ENCODE data around the gene KIAA1614.
"Not testable (repeated sequence)": the region's sequence is repeated elsewhere in the genome, so short reads cannot be mapped to it uniquely, and the experiment has no call there.

The KIAA1614 gene

DNA sequence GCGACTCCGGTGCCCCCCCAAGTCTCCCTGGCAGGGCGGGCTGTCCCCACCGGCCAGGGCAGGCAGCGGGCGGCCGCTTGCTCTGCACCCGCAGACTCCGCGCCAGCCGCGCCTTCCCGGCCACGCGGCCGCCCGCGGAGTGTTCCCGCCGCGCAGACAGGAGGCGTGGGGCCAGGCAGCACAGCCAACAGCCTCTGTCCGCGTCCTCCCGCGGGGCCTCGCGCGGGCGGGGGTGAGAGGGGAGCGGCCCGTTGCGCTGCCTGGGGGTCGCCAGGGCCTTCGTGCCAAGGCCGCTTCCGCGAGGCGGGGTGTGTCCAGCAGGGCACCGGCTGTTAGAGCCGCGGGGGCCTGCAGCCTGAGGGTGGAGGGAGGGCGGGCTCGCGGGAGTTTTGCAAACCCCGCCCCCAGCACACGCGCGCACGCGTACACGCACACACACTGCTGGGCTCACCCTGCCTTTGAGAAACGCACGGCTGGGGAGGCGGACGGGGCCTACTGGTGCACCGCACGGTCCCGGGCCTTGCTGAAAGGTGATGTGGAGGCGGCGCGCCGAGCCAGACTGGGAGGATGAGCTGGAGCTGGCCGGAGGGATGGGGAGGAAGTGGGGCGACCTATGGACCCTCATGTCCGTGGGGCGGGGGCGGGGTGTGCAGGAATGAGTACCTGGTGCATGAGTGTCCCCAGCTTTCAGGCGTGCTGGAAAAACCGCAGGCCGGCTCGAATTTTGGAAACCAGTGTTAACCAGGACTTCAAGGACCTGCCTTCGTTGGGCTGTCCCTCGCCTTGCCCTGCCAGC is 41.5 kb downstream of the KIAA1614 start:
- Histone ChIP-seq H3K4me3 (ENCODE audit: low read length in 2 of 2) (peak overlapping the region in 1 of 2 donors; percentile 49), H2AFZ (ENCODE audit: low read length) (no peak overlapping the region), H3K23ac (ENCODE audit: low read depth, low read length, poor library complexity) (peak overlapping the region; percentile 34), H2BK15ac (ENCODE audit: low read length) (no peak overlapping the region), H3K14ac (ENCODE audit: low read length) (peak overlapping the region; percentile 67), H3K18ac (ENCODE audit: low read length) (peak overlapping the region; percentile 70), H4K8ac (ENCODE audit: low read depth, low read length) (no peak overlapping the region), H3K9ac (ENCODE audit: low read depth, low read length, poor library complexity) (peak overlapping the region; percentile 27), H3K4me2 (ENCODE audit: insufficient read depth, low read length, poor library complexity, severe bottlenecking) (peak overlapping the region; percentile 19), H4K91ac (ENCODE audit: low read depth, low read length, poor library complexity) (no peak overlapping the region), H3K9me3 (replicated peaks in 1 of 2; ENCODE audit: control insufficient read depth in 2 of 2, insufficient read depth in 1 of 2, low read depth in 1 of 2, low read length in 2 of 2) (no peaks in the 10 kb centered on the region), H3K4me1 (ENCODE audit: control insufficient read depth in 2 of 2, insufficient read depth in 1 of 2, low read depth in 1 of 2, low read length in 2 of 2) (peaks cover 0 to 6% of the 10 kb centered on the region in 2 donors), H3K36me3 (replicated peaks in 1 of 2; ENCODE audit: control insufficient read depth in 2 of 2, insufficient read depth in 2 of 2, low read length in 2 of 2) (peaks cover 8 to 36% of the 10 kb centered on the region in 2 donors), H2BK120ac (ENCODE audit: low read depth, low read length) (no peak overlapping the region), H3K27ac (replicated peaks; ENCODE audit: low read length) (no peak overlapping the region), H3K27me3 (ENCODE audit: control insufficient read depth in 3 of 3, insufficient read depth in 3 of 3, low read depth in 1 of 3, low read length in 3 of 3) (no peaks in the 10 kb centered on the region), H3K4ac (ENCODE audit: low read length) (no peak overlapping the region), H2BK12ac (ENCODE audit: low read length) (no peak overlapping the region), H2BK5ac (ENCODE audit: low read length) (no peak overlapping the region), H3K79me1 (ENCODE audit: low read depth, low read length) (no peaks in the 10 kb centered on the region), H2AK5ac (ENCODE audit: low read depth, low read length) (no peak overlapping the region)
- DNase-seq (ENCODE audit: low spot score): no peak
- WGBS, 2 donors (ENCODE audit: extremely low coverage in 2 of 2, insufficient read length in 2 of 2, insufficient replicate concordance in 1 of 2): no CpG with 5 or more reads among the region's 74 CpGs

DNA sequence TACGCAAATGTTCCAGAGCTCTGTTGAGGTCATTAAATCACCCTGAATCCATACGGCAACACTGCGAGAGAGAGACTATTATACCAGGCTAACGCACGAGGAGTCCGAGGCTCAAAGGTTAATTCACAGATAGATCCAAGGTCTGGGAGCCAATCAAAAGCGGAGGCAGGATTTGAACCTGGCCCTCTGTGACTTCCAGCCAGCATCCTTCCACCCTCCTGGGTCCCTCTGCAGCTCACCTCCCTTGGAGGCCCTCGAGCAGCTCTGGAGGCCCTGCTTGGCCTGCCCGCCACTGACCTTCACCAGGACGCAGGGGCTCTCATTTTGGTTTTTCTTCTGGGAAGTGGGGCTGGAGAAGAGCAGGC is 42.1 kb downstream of the KIAA1614 start:
- Histone ChIP-seq H2BK120ac (ENCODE audit: low read depth, low read length) (no peak overlapping the region), H3K4me3 (ENCODE audit: low read length in 2 of 2) (no peak overlapping the region)
- no CpG with 5 or more reads among the region's 10 CpGs for WGBS, 2 donors (ENCODE audit: extremely low coverage in 2 of 2, insufficient read length in 2 of 2, insufficient replicate concordance in 1 of 2)

DNA sequence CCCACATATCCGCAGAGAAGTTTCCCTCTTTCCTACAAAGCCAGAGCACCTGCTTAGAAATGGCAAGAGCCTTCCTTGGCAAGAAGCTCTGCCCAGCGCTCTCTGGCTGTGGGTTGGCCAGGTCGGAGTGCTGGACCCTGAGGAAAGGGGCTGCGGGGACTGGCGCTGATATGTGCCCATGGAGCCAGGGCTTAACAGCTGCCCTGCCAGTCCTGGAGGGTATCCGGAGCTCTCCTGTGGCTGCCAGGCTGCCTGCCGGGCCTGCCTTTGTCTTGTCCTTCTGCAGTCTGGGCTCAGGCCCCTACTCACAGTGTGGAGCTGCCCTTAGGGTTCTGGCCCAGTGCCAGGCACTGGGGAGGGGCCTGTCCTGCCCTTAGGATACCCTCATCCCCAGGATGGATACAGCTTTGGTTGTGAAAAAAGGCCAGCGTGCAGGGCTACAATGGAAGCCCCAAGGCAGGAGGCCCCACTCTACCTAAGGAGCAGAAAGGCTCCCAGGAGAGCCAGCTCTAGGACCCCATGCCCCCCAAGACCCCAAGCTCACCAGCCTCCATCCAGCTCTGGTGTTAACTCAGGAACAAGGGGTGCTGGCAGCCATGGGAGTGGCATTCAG is 43.4 kb downstream of the KIAA1614 start:
- no peak overlapping the region for H3K4me2 ChIP-seq (ENCODE audit: insufficient read depth, low read length, poor library complexity, severe bottlenecking)
- no peak overlapping the region for H4K8ac ChIP-seq (ENCODE audit: low read depth, low read length)
- no peak overlapping the region for H3K23ac ChIP-seq (ENCODE audit: low read depth, low read length, poor library complexity)
- H2BK15ac ChIP-seq (ENCODE audit: low read length): no peak overlapping the region
- no peak overlapping the region for H2AFZ ChIP-seq (ENCODE audit: low read length)
- H2BK5ac ChIP-seq (ENCODE audit: low read length): no peak overlapping the region
- no peak overlapping the region for H4K91ac ChIP-seq (ENCODE audit: low read depth, low read length, poor library complexity)
- no peaks in the 10 kb centered on the region for H3K79me1 ChIP-seq (ENCODE audit: low read depth, low read length)
- H3K4me1 ChIP-seq (ENCODE audit: control insufficient read depth in 2 of 2, insufficient read depth in 1 of 2, low read depth in 1 of 2, low read length in 2 of 2): peaks cover 0 to 6% of the 10 kb centered on the region in 2 donors
- H3K14ac ChIP-seq (ENCODE audit: low read length): peak overlapping the region; percentile 60
- peaks cover 0 to 13% of the 10 kb centered on the region in 2 donors for H3K9me3 ChIP-seq (replicated peaks in 1 of 2; ENCODE audit: control insufficient read depth in 2 of 2, insufficient read depth in 1 of 2, low read depth in 1 of 2, low read length in 2 of 2)
- H3K27me3 ChIP-seq (ENCODE audit: control insufficient read depth in 3 of 3, insufficient read depth in 3 of 3, low read depth in 1 of 3, low read length in 3 of 3): no peaks in the 10 kb centered on the region
- no peak overlapping the region for H2BK12ac ChIP-seq (ENCODE audit: low read length)
- H3K9ac ChIP-seq (ENCODE audit: low read depth, low read length, poor library complexity): peak overlapping the region; percentile 34
- H3K4me3 ChIP-seq (ENCODE audit: low read length in 2 of 2): no peak overlapping the region
- no peak overlapping the region for H3K27ac ChIP-seq (replicated peaks; ENCODE audit: low read length)
- WGBS, 2 donors (ENCODE audit: extremely low coverage in 2 of 2, insufficient read length in 2 of 2, insufficient replicate concordance in 1 of 2): no CpG with 5 or more reads among the region's 8 CpGs
- peaks cover 2 to 39% of the 10 kb centered on the region in 2 donors for H3K36me3 ChIP-seq (replicated peaks in 1 of 2; ENCODE audit: control insufficient read depth in 2 of 2, insufficient read depth in 2 of 2, low read length in 2 of 2)
- H3K4ac ChIP-seq (ENCODE audit: low read length): no peak overlapping the region
- no peak overlapping the region for H2BK120ac ChIP-seq (ENCODE audit: low read depth, low read length)
- H3K18ac ChIP-seq (ENCODE audit: low read length): no peak overlapping the region
- no peak overlapping the region for H2AK5ac ChIP-seq (ENCODE audit: low read depth, low read length)
- DNase-seq (ENCODE audit: low spot score): no peak

More for the DNA sequence above, 42.1 kb downstream of the KIAA1614 start:
- Histone ChIP-seq H2AK5ac (ENCODE audit: low read depth, low read length) (no peak overlapping the region), H3K9me3 (replicated peaks in 1 of 2; ENCODE audit: control insufficient read depth in 2 of 2, insufficient read depth in 1 of 2, low read depth in 1 of 2, low read length in 2 of 2) (peaks cover 0 to 1% of the 10 kb centered on the region in 2 donors), H2BK12ac (ENCODE audit: low read length) (no peak overlapping the region), H2BK15ac (ENCODE audit: low read length) (no peak overlapping the region), H2AFZ (ENCODE audit: low read length) (no peak overlapping the region), H3K4me2 (ENCODE audit: insufficient read depth, low read length, poor library complexity, severe bottlenecking) (no peak overlapping the region), H3K9ac (ENCODE audit: low read depth, low read length, poor library complexity) (no peak overlapping the region), H2BK5ac (ENCODE audit: low read length) (no peak overlapping the region), H3K18ac (ENCODE audit: low read length) (no peak overlapping the region), H4K8ac (ENCODE audit: low read depth, low read length) (no peak overlapping the region), H3K4me1 (ENCODE audit: control insufficient read depth in 2 of 2, insufficient read depth in 1 of 2, low read depth in 1 of 2, low read length in 2 of 2) (peaks cover 0 to 6% of the 10 kb centered on the region in 2 donors), H3K14ac (ENCODE audit: low read length) (no peak overlapping the region), H3K27ac (replicated peaks; ENCODE audit: low read length) (no peak overlapping the region), H3K23ac (ENCODE audit: low read depth, low read length, poor library complexity) (no peak overlapping the region), H3K79me1 (ENCODE audit: low read depth, low read length) (no peaks in the 10 kb centered on the region), H3K4ac (ENCODE audit: low read length) (no peak overlapping the region), H3K27me3 (ENCODE audit: control insufficient read depth in 3 of 3, insufficient read depth in 3 of 3, low read depth in 1 of 3, low read length in 3 of 3) (no peaks in the 10 kb centered on the region), H3K36me3 (replicated peaks in 1 of 2; ENCODE audit: control insufficient read depth in 2 of 2, insufficient read depth in 2 of 2, low read length in 2 of 2) (peaks cover 8 to 38% of the 10 kb centered on the region in 2 donors), H4K91ac (ENCODE audit: low read depth, low read length, poor library complexity) (no peak overlapping the region)
- DNase-seq (ENCODE audit: low spot score): no peak

GRCh38 chr1:180959620-180960019 is 46.9 kb downstream of the KIAA1614 start:
- H3K36me3 ChIP-seq (replicated peaks in 1 of 2; ENCODE audit: control insufficient read depth in 2 of 2, insufficient read depth in 2 of 2, low read length in 2 of 2): peaks cover 4 to 59% of the 10 kb centered on the region in 2 donors
- not testable (repeated sequence) for H2BK120ac ChIP-seq (ENCODE audit: low read depth, low read length); H2AK5ac ChIP-seq (ENCODE audit: low read depth, low read length); DNase-seq (ENCODE audit: low spot score); H3K4me2 ChIP-seq (ENCODE audit: insufficient read depth, low read length, poor library complexity, severe bottlenecking); H3K79me1 ChIP-seq (ENCODE audit: low read depth, low read length); H3K4me1 ChIP-seq (ENCODE audit: control insufficient read depth in 2 of 2, insufficient read depth in 1 of 2, low read depth in 1 of 2, low read length in 2 of 2); H3K27ac ChIP-seq (replicated peaks; ENCODE audit: low read length); H3K4me3 ChIP-seq (ENCODE audit: low read length in 2 of 2); H3K27me3 ChIP-seq (ENCODE audit: control insufficient read depth in 3 of 3, insufficient read depth in 3 of 3, low read depth in 1 of 3, low read length in 3 of 3); H2BK5ac ChIP-seq (ENCODE audit: low read length); H2AFZ ChIP-seq (ENCODE audit: low read length); H3K4ac ChIP-seq (ENCODE audit: low read length); H4K91ac ChIP-seq (ENCODE audit: low read depth, low read length, poor library complexity); H3K14ac ChIP-seq (ENCODE audit: low read length); H2BK12ac ChIP-seq (ENCODE audit: low read length); H3K18ac ChIP-seq (ENCODE audit: low read length); H4K8ac ChIP-seq (ENCODE audit: low read depth, low read length); H3K9ac ChIP-seq (ENCODE audit: low read depth, low read length, poor library complexity); H3K23ac ChIP-seq (ENCODE audit: low read depth, low read length, poor library complexity); H2BK15ac ChIP-seq (ENCODE audit: low read length)
- WGBS, 2 donors (ENCODE audit: extremely low coverage in 2 of 2, insufficient read length in 2 of 2, insufficient replicate concordance in 1 of 2): no CpG with 5 or more reads among the region's 5 CpGs
- peaks cover 0 to 14% of the 10 kb centered on the region in 2 donors for H3K9me3 ChIP-seq (replicated peaks in 1 of 2; ENCODE audit: control insufficient read depth in 2 of 2, insufficient read depth in 1 of 2, low read depth in 1 of 2, low read length in 2 of 2)

Data from neuronal stem cell (in vitro differentiated cells).